Psoas muscle (tissue), 8 donors: Measurements from ENCODE around the gene KHK. TPM values are rescaled to one million over a fixed set of nuclear protein-coding genes. Genes with fewer than 3 reads are reported as not detected.

Source experiments
- ATAC-seq, 4 donors: fragments of 200-7000 bp; cut with Tn5 transposase; one replicate each; pipeline ENCODE4 v1.9.1; 2020; ENCODE audit warnings: moderate library complexity in 3 of 4, mild to moderate bottlenecking in 2 of 4
- DNase-seq, 2 donors: peaks; one replicate each; pipeline ENCODE4 v3.0.0-alpha.2; 2020
- H3K27ac ChIP-seq: fragments of 200-600 bp; one replicate; pipeline ENCODE4 v1.8.0; 2022
- H3K27me3 ChIP-seq, 3 donors: fragments of 200-600 bp in 1 of 3; one replicate each; pipeline versions ENCODE4 v1.6.1 to v1.8.0; 2013 to 2022; ENCODE audit warnings: low read length in 2 of 3, mild to moderate bottlenecking in 2 of 3, moderate library complexity in 1 of 3; ENCODE audit not compliant: insufficient read depth in 3 of 3
- H3K36me3 ChIP-seq, 2 donors: fragments of 200-600 bp in 1 of 2; one replicate each; pipeline versions ENCODE4 v1.6.1 to v1.8.0; 2013 to 2022; ENCODE audit warnings: low read depth in 1 of 2, mild to moderate bottlenecking in 1 of 2, moderate library complexity in 1 of 2; ENCODE audit not compliant: insufficient read depth in 1 of 2
- H3K4me1 ChIP-seq: fragments of 200-600 bp; one replicate; pipeline ENCODE4 v1.8.0; 2022
- H3K4me3 ChIP-seq: fragments of 200-600 bp; one replicate; pipeline ENCODE4 v1.8.0; 2022; ENCODE audit warnings: mild to moderate bottlenecking
- H3K9me3 ChIP-seq: fragments of 200-600 bp; one replicate; pipeline ENCODE4 v1.8.0; 2022
- WGBS, 3 donors: extraction: QIAGEN DNeasy Blood & Tissue Kit; methylation state at CpG; one replicate each; pipeline versions ENCODE4 v1.1.6 to v1.1.7; 2013; 5-methylcytosine and 5-hydroxymethylcytosine counted together
- intact Hi-C, 2 donors: fragments of 100-400 bp; cut with DNase I; formaldehyde crosslinking; loops; one replicate each; pipeline versions ENCODE4 v1.11.0 to v1.14.2; 2022
- polyA plus RNA-seq, 3 donors: library from polyadenylated mRNA; stranded (reverse); fragments of 200-250 nt; gene quantifications; one replicate each; pipeline ENCODE4 v1.2.3, GENCODE V29; 2013
- total RNA-seq, 4 donors: library from RNA; stranded (reverse); fragmentation: NEBNext Ultra II Directional in 2 of 4; extraction: Animal tissue kit (Norgen Biotek cat#: 25700) in 2 of 4; gene quantifications; one replicate each; pipeline versions ENCODE4 v1.2.1 to v1.2.4, GENCODE V29; 2021 to 2023
- TF ChIP-seq, protein P1 (sequence below): fragments of 200-600 bp; IDR thresholded peaks from one replicate; pipeline ENCODE4 v1.8.0; 2022; ENCODE audit warnings: antibody characterized with exemption
- donor health status: healthy with polysubstance abuse.
- donor health status: DM: no; HTN: no; CAD: no; lungs with moderate emphysema.
- donor health status: Bipolar disorder and iron deficiency.
- donor health status: healthy.
- donor health status: DM: yes; HTN: yes; CAD: no.
- donor health status: DM: no; HTN: no; CAD: no.
- donor health status: DM: no; HTN: no; CAD: no.
- donor health status: DM: yes; HTN: yes; CAD: no.

The KHK gene
- total and polyA plus RNA-seq, 7 donors: 1.5 to 5.8 (median 2.5) TPM

DNA sequence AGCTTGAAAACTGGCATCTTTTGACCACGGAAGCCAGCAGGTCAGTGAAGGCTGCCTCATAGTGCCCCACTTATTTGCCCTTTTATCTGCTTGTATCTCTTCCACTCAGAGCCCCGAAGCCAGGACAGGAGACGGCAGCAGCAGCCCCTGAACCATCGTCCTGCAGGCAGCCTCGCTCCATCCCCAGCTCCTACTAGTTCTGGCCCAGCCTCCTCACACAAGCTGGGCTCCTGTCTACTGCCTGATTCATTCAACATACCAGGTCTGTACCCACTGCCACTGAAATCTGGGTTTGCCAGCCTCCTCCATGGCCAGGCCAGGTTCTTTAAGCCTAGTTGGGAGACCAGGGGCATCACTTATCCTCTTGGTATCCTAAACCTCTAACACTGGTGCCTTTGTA lies 19.2 kb upstream of the KHK start:
- no peak for DNase-seq
- intact Hi-C loops: no loop called here
- Histone ChIP-seq H3K27ac (no peak overlapping the region), H3K4me3 (no peak overlapping the region), H3K9me3 (no peaks in the 10 kb centered on the region), H3K4me1 (peaks cover 23% of the 10 kb centered on the region), H3K36me3 (peaks cover 6 to 55% of the 10 kb centered on the region in 2 donors), H3K27me3 (no peaks in the 10 kb centered on the region)
- TF ChIP-seq, protein P1, sequence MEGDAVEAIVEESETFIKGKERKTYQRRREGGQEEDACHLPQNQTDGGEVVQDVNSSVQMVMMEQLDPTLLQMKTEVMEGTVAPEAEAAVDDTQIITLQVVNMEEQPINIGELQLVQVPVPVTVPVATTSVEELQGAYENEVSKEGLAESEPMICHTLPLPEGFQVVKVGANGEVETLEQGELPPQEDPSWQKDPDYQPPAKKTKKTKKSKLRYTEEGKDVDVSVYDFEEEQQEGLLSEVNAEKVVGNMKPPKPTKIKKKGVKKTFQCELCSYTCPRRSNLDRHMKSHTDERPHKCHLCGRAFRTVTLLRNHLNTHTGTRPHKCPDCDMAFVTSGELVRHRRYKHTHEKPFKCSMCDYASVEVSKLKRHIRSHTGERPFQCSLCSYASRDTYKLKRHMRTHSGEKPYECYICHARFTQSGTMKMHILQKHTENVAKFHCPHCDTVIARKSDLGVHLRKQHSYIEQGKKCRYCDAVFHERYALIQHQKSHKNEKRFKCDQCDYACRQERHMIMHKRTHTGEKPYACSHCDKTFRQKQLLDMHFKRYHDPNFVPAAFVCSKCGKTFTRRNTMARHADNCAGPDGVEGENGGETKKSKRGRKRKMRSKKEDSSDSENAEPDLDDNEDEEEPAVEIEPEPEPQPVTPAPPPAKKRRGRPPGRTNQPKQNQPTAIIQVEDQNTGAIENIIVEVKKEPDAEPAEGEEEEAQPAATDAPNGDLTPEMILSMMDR: no peak
- no peak for ATAC-seq
- WGBS, 3 donors: 90 to 93% (median 93%) methylated on average over 5 of the region's 5 CpGs

- peaks cover 16% of the 10 kb centered on the region for H3K4me1 ChIP-seq
- no peak overlapping the region for H3K4me3 ChIP-seq
- 86 to 94% (median 94%) methylated on average over 6 of the region's 6 CpGs for WGBS, 3 donors
- peaks cover 6 to 50% of the 10 kb centered on the region in 2 donors for H3K36me3 ChIP-seq
- no peaks in the 10 kb centered on the region for H3K9me3 ChIP-seq
- intact Hi-C loops: no loop called here
- DNase-seq (no peak), ATAC-seq (no peak)
- no peak overlapping the region for H3K27ac ChIP-seq
- H3K27me3 ChIP-seq: no peaks in the 10 kb centered on the region
- TF ChIP-seq, protein P1: no peak
These were observed 17.1 kb upstream of the KHK start for GRCh38 chr2:27069436-27069835.

DNA sequence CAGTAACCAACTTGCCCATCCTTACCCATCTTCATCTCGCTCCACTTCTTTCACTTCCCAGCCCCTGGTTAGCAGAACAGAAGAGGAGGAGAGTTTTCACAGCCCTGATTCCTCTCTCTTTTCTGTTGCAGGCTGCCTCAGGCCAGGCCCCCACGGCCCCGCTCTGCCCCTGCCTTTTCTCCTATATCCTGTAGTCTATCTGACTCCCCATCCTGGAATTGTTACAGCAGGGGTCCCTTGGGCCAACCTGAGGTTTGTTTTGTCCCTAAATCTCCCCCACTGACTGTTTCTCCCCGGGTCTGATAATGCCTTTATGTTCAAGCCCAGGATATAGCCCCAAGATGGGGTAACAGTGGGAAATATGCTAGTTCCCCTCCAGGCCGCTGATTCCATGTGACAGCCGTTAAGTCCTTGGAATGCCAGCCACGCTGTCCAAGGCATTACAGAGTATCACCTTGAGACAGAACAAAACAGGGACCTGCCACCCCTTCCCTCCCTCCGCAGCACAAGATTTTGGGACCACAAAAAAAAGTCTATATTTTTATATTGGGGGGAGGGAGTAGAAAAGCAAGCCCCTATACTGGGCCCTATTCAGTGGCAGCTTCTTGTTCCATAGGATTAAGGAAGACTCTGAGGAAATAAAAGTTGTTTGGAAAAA lies 16.5 kb upstream of the KHK start:
- intact Hi-C loops: loop anchor here in 1 of 2 donors (2.0 kb wide), 1 partner anchor 17 kb away; no protein-coding TSS in a partner anchor
- H3K27me3 ChIP-seq: no peaks in the 10 kb centered on the region
- peaks cover 6 to 48% of the 10 kb centered on the region in 2 donors for H3K36me3 ChIP-seq
- no peaks in the 10 kb centered on the region for H3K9me3 ChIP-seq
- no peak for DNase-seq
- WGBS, 3 donors: 76 to 80% (median 79%) methylated on average over 8 of the region's 8 CpGs
- H3K4me3 ChIP-seq: peak overlapping the region; percentile 90
- peaks cover 16% of the 10 kb centered on the region for H3K4me1 ChIP-seq
- TF ChIP-seq, protein P1: no peak
- H3K27ac ChIP-seq: no peak overlapping the region
- ATAC-seq: no peak

DNA sequence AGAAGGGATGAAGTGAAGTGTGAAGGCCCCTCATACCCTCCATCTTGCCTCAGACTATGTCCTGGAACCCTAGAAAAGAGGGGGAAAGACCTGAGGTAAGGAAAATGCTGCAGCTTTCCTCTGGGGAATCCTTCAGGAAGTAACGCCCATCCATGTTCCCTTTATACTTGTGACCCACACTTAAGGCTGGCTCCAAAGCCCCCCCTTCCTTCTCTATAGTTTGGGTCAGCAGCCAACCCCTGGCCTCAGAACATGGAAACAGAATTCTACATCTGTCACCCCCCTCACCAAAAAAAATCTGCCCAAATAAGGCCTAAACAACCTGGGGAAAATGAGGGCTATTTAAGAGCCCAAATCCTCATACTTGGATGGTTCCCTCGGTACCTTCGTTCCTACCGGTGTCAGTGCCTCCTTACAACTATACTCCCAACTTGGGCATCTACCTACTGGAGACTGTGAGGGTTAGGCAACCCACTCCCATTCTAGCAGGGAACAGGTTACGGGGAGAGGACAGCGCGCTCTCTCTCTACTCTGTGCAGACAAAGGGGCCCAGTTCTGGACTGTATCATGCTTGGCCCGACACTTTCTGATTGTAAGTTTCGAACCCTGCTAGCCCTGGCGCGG lies 15.8 kb upstream of the KHK start:
- Histone ChIP-seq H3K9me3 (no peaks in the 10 kb centered on the region), H3K27me3 (no peaks in the 10 kb centered on the region), H3K27ac (peak overlapping the region; percentile 88), H3K36me3 (peaks cover 6 to 41% of the 10 kb centered on the region in 2 donors), H3K4me1 (peaks cover 16% of the 10 kb centered on the region), H3K4me3 (peak overlapping the region; percentile 90)
- peak; percentile 2 to 7 (median 2) for ATAC-seq
- no peak for DNase-seq
- TF ChIP-seq, protein P1: no peak
- intact Hi-C loops: loop anchor here in 1 of 2 donors (2.0 kb wide), 1 partner anchor 18 kb away; no protein-coding TSS in a partner anchor
- WGBS, 3 donors: 2 to 4% (median 3%) methylated on average over 11 of the region's 11 CpGs
